NCI-H2107 (cell line): Measurements from ENCODE around the gene FRAT1.
"Not testable (repeated sequence)": the region's sequence is repeated elsewhere in the genome, so short reads cannot be mapped to it uniquely, and the experiment has no call there.

Source experiments
- DNase-seq: peaks from one replicate; lab custom pipeline; 2025; lab: John Stamatoyannopoulos, UW

The FRAT1 gene

DNA sequence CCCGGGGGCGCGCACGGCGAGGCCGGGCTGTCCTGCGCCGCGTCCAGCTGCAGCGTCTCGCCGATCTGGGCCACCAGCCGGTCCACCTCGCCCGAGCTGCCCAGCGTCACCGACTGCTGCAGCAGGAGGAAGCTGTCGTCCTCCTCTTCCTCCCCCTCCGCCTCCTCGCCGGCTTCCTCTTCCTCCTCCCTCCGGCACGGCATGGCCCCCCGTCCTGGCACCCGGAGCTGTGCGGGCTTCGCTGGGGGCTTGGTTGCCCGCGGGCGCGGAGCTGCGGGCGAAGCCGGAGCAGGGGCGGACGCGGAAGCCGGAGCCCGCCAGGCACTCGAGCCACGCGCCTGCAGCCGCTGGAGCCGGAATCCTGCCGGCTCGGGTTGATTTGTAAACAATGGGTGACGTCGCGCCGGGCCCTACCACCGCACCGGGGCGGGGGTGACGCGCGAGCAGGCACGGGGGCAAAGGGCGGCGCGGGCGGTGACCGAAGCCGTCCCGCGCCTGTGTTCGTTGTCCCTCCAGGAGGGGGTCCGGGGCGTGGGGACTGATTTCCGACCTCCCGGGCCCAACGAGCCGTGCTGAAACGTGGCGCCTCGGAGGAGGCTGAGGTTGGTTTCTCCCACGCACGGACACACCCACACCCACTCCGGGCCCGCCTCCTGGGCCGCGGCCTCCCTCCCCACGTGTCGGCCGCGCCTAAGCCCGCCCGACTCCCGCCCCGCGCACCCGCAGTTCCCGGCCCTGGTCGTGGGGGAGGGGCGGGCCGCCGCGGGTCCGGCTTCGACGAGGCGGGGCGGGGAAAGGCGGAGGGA lies 15.5 kb downstream of the FRAT1 start, which contains the start of gene FRAT2:
Gene FRAT2, minus strand, starts transcription at position 360 of the 806 bp plus-strand sequence. Its CDS starts 157 bp downstream, at position 203.
- peak; percentile 11 for DNase-seq

DNA sequence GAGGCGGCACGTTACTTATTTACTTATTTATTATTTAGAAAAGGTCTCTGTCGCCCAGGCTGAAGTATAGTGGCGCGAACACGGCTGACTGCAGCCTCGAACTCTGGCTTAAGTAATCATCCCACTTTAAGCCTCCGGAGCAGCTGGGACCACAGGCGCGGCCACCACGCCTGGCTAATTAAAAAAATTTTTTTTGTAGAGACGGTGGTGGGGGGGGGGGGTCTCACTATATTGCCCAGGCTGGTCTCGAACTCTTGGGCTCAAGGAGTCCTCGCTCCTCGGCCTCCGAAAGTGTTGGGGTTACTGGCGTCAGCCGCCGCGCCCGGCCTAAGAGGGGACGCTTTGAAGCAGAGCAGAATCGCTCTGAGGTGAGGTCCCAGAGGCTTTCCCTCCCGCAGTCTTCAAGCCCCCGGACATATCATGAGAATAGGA lies 16.1 kb downstream of the FRAT1 start:
- no peak for DNase-seq

DNA sequence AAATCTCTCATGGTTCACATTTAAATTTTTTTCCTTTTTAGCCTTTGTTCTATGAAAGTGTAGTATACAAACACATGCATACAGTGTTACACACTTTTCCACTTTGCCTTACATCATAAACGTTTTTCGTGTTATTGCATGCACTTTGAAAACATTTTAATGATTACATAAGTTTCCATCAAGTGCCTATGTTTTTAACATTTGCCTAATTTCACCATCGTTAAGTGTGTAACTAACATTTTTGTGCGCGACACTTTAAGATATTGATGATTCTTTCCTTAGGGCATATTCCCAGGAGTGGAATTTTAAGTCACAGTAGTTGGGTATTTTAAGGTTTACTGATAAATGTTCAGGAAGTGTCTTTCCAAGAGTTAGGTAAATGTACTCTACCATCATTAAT lies 16.9 kb downstream of the FRAT1 start:
- DNase-seq = no peak

DNA sequence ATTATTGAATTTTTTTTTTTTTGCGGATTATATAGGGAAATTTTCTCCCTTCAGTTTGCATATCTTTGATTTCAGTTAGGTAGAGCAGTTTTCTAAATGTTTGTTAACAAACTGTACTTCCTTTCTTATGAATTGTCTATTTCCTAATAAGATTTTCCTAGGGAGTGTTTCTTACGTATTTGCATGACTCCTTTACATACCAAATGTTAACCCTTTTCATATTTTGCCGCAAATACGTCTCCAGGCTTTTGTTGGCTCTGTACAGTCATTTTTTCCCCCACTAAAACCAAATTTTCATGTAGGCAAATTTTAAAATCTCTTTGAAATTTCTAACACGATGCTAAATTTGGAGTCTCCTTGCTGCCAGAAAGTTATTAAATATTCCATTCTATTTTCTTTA lies 17.4 kb downstream of the FRAT1 start:
- no peak for DNase-seq

DNA sequence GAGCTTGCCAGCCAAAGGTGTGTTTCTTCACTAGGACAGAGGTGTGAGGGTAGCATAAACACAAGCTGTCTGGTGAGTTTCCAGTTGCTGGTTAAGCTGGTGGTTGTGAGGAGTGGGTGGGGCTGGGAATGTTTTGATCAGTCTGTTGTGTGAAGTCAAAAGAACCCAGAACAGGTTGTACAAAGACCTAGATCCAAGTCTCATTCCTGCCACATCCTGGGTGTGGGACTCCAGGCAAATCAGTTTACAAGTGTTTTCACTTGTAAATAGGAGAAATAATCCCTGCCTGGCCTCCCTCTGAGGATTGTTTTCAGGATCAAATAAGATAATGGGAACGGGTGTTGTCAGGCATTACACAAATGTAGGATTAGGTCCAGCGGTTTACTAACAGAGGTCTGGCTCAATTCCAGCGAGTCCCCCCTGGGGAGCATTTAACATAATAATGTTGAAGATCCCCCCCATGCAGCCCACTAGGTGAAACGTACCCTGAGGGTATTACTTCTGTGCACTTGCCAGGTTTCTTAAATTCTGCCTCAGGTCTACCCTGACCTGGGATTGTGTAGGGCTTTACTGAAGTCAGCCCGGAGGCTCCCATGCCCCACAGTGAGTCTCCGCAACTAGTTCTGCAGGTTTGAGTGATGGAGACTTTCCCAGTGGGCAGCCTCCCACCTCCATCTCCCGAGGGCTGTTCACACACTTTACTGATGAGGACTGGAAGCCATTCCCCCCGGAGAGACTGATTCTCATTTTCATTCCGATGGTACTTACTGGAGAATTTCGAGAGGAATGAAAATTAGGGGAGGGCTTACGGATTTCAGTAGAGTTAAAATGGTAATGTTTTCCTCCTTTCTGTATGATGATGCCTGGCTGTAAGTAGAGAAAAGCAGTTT lies 18.1 kb downstream of the FRAT1 start:
- no peak for DNase-seq

DNA sequence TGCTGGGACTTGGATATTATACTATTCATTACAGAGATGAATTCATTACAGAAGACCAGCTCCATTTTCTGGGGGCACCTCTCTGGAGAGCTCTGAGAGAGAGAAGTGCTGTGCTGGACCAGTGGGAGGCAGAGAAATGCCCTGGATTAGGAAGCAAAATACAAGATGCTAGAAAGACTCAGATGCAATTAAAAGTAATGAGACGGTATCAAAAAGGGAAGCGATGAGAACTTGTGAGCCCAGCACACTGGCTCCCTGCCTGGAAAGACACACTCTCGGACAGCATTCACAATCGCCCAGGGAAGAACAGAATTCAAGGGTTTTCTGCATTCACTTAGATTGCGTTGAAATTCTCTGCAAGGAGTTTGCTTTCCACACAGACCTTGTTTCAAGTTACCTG lies 19.0 kb downstream of the FRAT1 start:
- no peak for DNase-seq

DNA sequence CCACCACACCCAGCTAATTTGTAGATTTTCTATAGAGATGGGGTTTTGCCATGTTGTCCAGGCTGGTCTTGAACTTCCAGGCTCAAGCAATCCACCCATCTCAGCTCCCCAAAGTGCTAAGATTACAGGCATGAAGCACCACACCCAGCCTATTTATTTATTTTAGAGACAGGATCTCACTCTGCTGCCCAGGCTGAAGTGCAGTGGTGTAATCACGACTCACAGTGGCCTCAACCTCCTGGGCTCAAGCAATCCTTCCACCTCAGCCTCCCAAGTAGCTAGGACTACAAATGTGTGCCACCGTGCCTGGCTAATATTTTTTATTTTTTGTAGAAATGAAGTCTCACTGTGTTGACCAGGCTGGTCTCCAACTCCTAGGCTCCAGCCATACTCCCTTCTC lies 22.3 kb downstream of the FRAT1 start:
- DNase-seq = no peak

DNA sequence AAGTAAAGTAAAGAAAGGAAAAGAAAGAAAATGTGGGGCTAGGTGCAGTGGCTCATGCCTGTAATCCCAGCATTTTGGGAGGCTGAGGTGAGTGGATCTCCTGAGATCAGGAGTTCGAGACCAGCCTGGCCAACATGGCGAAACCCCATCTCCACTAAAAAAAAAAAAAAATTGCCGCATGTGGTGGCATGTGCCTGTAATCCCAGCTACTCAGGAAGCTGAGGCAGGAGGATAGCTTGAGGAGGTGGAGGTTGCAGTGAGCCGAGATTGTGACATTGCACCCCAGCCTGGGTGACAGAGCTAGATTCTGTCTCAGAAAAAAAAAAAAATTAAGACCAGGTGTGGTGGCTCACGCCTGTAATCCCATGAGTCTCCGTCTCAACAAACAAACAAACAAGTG lies 24.6 kb downstream of the FRAT1 start:
- DNase-seq = not testable (repeated sequence)

DNA sequence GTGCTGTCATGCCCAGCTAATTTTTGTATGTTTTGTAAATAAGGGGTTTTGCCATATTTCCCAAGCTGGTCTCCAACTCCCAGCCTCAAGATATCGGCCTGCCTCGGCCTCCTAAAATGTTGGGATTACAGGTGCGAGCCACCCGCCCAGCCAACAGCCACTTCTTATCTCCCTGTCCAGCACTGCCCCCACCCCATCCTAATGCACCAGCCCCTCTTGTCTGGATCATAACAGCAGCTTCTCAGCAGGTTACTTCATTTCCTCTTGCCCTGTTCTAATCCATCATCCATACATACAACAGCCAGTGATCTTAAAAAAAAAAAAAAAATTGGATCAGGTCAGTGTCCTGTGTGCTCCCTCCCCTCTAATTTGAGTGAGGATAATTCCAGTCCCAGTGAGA lies 28.2 kb downstream of the FRAT1 start:
- DNase-seq = no peak

DNA sequence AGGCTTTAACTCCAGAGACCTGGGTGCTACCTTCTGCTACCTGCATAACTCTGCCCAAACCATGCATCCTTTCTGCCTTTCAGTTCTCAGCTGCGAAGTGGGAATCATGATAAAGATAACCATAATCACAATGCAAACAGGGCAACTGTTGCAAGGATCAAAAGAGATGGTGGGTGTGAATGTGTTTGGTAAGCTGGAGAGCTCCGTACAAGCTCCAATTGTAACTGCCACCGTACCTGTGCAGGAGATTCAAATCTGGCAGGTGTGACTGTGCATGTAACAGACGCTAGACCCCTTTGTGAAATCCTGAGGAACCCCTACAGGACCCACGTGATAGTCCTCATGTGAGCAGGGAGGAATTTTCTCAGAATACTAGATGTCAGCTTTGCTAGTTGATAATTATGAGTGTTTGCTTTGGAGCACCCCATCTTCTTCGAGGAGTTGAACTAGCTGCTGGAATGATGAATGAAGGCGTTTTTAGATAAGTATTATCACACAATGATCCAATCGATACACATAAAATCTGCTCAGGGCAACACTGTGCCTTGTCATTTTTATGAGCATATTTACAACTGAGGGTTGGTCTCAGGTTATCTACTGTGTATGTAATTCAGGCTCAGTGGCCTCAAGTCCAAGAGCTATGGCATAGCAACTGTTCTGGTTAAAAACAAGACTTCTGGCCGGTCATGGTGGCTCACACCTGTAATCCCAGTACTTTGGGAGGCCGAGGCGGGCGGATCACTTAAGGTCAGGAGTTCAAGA lies 30.9 kb downstream of the FRAT1 start:
- DNase-seq = no peak

DNA sequence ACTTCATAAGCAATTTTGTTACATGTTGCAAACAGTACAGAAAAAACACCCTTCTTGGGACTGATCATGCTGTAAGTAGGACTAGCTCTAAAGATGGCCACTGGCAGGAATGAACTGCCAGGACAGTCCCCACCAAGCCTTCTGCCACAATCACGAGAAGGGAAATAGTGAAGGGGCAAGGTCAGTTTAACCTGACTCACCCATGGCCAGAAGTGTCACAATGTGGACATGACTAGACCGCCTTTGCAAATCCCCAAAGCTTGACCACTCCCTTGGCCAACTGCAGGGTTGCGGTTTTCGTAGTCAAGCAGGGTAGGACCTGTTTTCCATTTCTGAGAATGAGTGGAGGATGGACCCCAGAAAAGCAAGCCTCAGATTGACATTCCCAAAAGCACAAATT lies 34.9 kb downstream of the FRAT1 start:
- DNase-seq = no peak

DNA sequence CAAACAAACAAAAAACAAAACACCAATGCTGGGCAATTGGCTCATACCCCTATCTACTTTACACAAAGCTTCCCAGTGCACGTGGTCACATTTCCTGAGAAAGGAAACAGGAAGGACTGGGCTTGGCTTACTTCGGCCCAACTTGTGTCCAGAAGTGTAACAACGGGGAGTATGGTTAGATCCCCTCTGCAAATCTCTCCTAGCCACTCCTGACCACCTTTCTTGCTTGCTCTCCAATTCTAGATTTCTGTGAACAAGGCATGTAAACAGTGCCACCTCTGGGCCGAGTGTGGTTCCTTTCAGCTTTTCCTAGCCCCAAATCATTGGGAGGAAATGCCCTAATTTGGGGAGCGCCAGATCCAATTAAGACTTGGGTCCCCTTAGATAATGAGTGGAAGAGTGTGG lies 36.5 kb downstream of the FRAT1 start:
- DNase-seq = no peak

DNA sequence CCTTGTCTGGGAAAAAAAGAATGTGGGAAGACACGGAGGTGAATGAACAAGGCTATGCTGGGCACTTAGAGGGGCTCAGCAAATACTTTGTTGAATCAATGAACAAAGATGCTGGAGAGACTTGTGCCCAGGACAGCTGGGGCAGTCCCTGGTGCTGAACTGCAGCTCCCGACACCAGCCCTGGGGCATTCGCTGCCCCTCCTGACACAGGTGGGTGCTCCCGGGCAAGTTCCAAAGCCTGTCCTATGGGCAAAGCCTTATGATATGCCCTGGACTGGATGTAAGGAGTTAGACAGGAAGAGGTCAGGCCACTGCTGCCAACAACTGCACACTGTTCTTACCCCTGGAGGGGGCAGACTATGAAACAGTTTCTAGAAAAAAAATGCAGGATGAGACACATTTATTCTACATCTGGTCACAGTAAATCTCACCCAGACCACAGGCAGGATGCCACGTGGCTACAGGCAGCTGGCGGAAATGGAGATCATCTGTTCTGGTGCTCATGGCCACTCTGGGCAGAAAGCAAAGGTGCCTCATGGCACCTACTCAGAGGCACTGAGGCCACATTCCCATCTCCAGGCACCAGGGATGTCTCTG lies 37.3 kb downstream of the FRAT1 start:
- no peak for DNase-seq

DNA sequence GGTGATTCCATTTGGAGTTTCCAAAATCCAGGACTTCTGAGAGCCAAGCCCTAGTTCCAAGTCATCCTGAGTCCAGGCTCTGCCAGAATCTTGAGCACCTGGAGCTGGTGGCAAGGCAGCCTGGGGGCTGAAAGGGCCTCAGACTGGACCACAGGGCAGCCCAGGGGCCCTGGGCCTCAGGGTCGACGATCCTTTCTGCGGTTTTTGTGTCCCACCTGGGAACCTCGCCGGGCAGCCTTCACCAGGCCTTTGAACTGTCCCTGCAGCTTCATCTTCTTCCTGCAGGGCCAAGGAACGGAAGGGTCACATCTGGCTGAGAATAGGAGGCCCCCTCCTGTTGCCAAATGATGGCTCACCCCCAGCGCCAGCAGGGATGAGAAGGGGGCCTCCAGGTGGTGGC lies 37.8 kb downstream of the FRAT1 start:
- no peak for DNase-seq

DNA sequence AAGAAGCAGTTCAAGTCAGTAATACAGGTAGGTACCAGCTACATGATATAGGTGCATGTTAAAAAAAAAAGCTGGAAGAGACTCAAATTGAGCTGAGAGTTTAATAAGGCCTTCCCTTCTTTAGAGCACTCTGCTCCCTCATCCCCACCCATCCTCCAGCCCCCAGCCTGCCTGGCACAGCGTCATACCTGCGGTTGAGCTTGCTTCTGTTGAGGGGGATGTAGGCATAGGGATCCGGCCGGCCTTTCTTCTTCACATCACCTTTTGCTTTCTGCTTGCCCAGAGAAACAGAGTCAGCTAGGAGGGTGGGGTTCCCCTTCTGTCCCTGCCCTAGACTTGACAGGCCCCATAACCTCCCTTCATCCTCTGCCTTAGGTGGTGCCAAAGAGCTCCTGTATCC lies 39.3 kb downstream of the FRAT1 start:
- no peak for DNase-seq

DNA sequence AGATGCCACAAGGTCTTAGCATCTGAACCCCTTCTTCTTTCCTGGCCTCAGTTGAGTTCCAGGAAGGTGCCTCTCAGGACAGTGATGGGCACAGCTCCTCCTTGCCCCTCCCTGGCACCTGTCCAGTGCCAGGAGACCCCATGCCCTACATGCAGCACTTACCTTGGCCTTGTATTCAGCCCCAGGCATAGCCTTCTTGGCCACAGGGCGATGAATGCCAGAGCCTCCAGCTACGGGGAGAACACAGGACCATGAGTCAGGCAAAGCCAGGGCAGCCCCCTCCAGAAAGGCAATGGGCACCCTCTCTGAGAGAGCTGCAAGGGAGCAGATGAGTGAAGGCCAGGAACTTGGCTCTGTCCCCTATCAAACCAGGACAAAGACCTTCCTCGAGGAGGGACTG lies 39.7 kb downstream of the FRAT1 start:
- DNase-seq = no peak

DNA sequence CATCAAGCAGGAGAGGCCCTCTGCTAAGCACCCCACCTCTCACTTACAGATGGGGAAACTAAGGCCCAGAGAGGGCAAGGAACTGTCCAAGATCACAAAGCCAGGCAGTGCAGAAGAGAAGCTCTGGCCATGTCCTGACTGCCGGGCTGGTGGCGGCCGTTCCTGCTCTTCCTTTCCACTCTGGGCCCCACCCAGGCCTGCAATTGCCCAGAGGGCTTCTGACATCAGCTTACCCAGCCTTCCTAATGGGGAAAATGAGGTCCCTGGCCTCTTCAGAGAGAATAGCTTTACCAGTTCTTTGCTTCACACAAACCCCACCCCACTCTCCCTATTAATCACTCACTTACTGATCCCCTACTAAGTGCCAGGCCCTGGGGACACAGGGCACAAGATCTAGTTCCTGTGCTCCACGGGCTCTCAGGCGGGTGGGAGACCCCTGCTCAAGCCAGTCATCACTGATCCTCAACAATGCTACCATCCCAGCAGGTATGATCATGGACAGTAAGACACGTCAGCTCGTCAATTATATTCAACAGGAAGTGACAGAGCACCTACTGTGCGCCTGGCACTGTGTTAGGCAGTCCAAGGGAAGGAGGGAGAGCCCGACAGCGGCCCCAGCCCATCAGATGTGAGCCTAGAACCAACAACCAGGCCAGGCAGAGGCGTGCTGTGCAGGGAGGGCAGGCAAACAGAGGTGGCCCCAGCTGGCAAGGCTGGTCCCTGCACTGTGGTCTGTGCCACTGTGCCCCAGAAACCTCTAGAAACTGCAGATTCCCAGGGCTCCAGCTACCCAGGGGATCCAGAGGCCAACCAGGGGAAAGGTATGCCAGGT lies 41.9 kb downstream of the FRAT1 start:
- DNase-seq = no peak

DNA sequence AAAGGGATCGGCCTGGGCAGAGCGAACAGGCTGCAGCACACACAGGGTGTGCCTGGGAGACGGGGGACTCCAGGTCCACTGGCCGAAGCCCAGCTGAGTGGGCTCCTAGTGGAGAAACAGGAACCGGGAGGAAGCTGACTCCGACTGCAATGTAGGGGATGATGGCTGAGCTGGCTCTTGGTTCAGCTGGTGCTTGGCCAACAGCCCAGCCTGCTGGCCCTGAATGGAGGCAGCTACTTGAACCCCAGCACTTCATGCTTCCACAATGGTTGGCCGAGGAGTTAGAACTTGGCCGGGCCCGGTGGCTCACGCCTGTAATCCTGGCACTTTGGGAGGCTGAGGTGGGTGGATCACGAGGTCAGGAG lies 42.4 kb downstream of the FRAT1 start:
- DNase-seq = no peak

DNA sequence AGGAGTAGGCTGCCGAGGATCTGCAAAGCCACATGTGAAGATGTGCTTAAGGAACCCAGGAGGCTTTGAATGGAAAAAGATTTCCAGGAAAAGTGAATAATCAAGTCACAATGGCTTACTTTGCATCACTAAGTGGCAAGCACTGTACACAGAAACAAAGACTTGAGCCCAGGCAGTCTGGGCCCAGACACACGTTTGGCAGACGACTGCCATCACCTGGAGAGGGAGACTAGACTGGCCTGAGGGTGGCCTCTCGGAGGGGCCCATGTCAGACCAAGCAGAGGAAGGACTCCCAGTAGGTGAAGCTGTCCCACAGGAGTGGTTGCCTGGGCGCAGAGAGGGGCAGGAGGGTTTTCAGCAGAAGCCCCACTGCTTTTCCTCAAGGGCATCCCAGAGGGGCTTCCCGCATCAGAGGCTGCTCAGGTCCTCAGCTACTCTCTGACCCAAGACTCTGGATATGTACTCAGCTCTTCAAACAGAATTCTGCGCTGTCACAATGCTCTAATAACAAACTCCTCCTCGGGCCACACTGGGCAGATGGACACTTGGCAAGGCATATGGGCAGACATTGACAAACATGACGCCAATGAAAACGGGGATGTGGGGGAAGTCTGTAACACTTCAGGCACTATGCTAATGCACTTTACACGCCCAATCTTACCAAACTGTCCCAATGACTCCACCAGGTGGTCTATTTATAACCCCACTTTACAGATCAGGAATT lies 43.4 kb downstream of the FRAT1 start:
- no peak for DNase-seq

DNA sequence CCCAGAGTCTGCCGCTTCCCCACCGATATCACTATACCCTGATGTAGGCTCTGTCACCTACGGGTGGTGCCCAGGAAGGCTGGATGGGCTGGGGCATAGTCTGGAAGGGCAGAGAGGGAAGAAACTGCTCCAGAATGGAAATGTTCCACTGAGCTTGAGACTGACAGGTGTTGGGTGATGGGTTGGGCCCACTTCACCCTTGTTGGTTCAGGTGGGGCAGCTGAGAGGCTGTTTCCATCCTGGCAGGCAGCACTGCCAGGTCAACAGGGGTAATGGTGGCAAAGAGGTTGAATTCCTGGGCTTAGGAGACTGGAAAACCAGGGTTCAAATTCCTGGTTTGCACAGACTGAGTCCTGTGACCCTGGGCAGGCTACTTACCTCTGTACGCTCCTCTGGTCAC lies 44.0 kb downstream of the FRAT1 start:
- DNase-seq = no peak
